Stimulated activated CD8-positive, alpha-beta memory T cell treated with anti-CD3 and anti-CD28 coated beads, Interleukin-2, amount 100 ng/mL, for 48 hours (primary cell): ENCODE results near the gene MRPS24.
"Not testable (repeated sequence)": the region's sequence is repeated elsewhere in the genome, so short reads cannot be mapped to it uniquely, and the experiment has no call there.

Source experiments
- DNase-seq, 2 donors: peaks; one replicate each; pipeline ENCODE4 v3.0.0-alpha.2; 2020; ENCODE audit warnings: low read depth in 2 of 2

Gene MRPS24

DNA sequence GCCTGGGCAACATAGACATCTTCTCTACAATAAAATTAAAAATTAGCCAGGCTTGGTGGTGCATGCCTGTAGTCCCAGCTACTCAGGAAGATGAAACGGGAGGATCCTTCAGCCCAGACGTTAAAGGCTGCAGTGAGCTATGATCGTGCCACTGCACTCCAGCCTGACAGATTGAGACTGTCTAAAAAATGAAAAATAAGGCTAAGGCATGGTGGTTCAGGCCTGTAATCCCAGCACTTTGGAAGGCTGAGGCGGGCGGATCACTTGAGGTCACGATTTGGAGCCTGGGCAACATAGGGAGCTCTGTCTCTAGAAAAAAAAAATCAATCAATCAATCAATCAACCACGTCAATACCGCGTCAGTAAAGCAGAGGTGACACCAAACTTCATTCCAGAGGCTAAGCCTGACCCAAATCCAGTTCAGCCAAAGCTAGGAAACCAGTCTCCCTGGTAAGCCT, 31.1 kb downstream of the MRPS24 start:
- no peak for DNase-seq

- peak in 1 of 2 donors; percentile 13 for DNase-seq
Observed at GRCh38 chr7:43834463-43835251, 34.7 kb downstream of the MRPS24 start.

DNA sequence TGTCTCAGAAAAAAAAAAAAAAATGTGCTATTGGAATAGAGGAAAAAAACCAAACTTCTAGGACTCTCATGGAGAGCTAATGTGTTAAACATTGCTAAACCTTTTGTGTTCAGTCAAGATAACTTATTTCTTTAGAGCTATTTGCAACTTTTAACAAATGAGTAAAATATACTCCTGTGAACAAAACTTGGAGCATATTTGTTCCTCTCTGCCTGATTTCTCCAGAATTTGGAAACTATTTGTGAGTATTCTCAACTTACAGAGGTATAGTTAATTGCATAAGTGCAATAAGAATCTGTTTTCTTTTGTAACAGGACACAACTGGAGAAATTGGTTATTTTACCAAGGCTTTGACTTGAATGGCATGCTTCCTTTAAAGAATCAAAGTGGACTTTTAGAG, 38.4 kb downstream of the MRPS24 start:
- not testable (repeated sequence) for DNase-seq

DNA sequence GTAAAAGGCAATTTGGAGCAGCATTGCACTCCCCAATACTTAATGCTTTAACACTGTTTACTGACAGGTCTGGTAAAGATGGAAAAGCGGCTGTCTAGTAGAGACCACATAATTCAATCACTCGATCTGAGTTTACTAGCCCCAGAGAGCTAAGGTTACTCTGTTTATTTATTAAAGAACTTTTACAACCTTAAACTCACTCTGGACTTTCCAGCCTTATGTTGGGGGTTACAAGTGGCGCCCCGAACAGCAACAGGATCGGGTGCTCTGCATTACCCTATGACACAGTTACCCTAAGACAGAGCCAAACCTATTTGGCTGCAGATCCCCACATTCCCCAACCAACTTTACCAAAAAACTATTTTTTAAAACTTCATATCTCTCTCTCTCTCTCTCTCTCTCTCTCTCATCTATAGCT, 43.9 kb downstream of the MRPS24 start:
- no peak for DNase-seq

DNA sequence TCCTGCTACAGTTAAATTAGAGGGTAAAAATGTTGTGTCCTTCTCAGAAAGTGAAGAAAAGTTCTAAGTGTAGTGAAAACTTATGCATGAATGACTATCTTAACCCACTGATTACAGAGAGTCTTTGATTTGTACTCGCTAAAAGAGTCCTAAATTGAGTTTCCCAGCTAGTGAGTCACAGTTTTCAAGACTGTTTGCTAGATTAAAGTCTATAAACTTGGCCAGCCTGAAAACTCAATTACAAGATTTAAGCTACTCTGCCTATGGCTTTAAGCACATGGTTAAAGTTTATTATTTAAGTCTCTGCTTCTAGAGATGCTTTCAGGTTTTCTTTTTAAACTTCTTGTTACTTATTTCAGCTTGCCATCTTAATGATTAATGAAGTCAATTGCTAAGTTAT, 44.4 kb downstream of the MRPS24 start:
- DNase-seq = no peak

- not testable (repeated sequence) for DNase-seq
Observed at GRCh38 chr7:43824513-43824912, 44.8 kb downstream of the MRPS24 start.

GRCh38 chr7:43823941-43824340, 45.4 kb downstream of the MRPS24 start:
- no peak for DNase-seq

DNA sequence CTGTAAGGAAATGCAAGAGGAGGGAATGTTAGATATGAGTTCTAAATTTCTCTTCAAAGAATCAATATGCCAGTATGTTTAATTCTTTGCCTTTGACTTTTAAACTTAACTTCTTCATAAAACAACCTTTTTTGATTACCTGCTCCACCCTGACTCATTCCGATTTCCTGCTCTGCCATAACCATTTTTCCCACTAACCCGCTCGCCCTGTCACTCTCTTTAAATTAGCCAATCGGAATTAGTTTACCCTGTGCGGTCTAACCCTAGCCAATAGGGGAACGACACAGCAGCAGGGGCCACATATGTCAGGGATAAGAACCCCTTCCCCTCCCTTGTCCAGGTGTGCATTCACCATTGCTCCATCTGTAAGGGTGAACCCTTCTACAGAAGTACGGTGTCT, 45.9 kb downstream of the MRPS24 start:
- not testable (repeated sequence) for DNase-seq
